Endothelial cell of umbilical vein (primary cell): ENCODE data around the gene ANKS1A.

Experiments used
- EZH2 ChIP-seq: IDR thresholded peaks from 2 replicates; pipeline ENCODE4 v1.6.1; 2012; ENCODE audit warnings: borderline replicate concordance, low read depth, mild to moderate bottlenecking, moderate library complexity, low read length, inconsistent platforms; ENCODE audit not compliant: severe bottlenecking
- GATA2 ChIP-seq: IDR thresholded peaks from 2 replicates; pipeline ENCODE4 v1.7.0; 2011; ENCODE audit warnings: low read depth, mild to moderate bottlenecking, moderate library complexity, mixed read lengths, low read length; ENCODE audit not compliant: insufficient read length, insufficient read depth
- POLR2A ChIP-seq: IDR thresholded peaks from 2 replicates; pipeline ENCODE4 v1.6.1; 2012; ENCODE audit warnings: low read depth, mild to moderate bottlenecking, control low read depth, low read length
- POLR2AphosphoS5 ChIP-seq: IDR thresholded peaks from 2 replicates; pipeline ENCODE4 v1.6.1; 2012; ENCODE audit warnings: low read depth, mild to moderate bottlenecking, control low read depth, low read length, moderate library complexity; ENCODE audit not compliant: insufficient read depth
- TF ChIP-seq, protein P1 (sequence below), 2 donors: IDR thresholded peaks; 1 replicate in 1 of 2; 2 replicates in 1 of 2; pipeline ENCODE4 v1.5.1; 2011; ENCODE audit warnings: low read length in 2 of 2, mild to moderate bottlenecking in 2 of 2, moderate library complexity in 2 of 2, control low read depth in 1 of 2, inconsistent platforms in 1 of 2, low read depth in 1 of 2; ENCODE audit not compliant: insufficient read depth in 1 of 2; ENCODE audit errors: extremely low read depth in 1 of 2

DNA sequence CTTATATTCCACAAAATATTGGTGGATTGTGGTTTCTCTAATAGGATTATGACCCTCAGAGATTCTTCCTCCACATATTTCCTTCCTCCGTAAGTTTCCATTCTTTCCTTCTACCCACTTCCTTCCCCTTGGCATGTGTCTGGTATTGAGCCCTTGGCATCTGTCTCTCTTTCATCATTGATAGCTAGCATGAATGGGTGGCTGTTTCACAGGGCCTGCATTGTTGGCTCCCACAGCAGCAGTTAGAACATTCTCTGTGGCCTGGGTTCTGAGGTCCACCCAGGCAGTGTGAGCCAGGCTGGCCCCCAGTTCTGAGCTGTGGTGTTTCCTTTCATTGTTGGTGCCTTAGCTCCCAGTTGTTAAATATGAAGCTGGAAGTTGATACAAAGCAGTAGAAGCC is 125.3 kb downstream of the ANKS1A start:
- TF ChIP-seq EZH2 (no peak), POLR2A (no peak), POLR2AphosphoS5 (no peak), GATA2 (no peak)
- TF ChIP-seq, protein P1, sequence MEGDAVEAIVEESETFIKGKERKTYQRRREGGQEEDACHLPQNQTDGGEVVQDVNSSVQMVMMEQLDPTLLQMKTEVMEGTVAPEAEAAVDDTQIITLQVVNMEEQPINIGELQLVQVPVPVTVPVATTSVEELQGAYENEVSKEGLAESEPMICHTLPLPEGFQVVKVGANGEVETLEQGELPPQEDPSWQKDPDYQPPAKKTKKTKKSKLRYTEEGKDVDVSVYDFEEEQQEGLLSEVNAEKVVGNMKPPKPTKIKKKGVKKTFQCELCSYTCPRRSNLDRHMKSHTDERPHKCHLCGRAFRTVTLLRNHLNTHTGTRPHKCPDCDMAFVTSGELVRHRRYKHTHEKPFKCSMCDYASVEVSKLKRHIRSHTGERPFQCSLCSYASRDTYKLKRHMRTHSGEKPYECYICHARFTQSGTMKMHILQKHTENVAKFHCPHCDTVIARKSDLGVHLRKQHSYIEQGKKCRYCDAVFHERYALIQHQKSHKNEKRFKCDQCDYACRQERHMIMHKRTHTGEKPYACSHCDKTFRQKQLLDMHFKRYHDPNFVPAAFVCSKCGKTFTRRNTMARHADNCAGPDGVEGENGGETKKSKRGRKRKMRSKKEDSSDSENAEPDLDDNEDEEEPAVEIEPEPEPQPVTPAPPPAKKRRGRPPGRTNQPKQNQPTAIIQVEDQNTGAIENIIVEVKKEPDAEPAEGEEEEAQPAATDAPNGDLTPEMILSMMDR (IDR thresholded peaks at IDR 0.05; ENCODE audit: extremely low read depth in 1 of 2, insufficient read depth in 1 of 2, low read depth in 1 of 2, low read length in 2 of 2): no peak
